ENCODE data around the gene SLAMF9.

SLAMF9 gene

DNA sequence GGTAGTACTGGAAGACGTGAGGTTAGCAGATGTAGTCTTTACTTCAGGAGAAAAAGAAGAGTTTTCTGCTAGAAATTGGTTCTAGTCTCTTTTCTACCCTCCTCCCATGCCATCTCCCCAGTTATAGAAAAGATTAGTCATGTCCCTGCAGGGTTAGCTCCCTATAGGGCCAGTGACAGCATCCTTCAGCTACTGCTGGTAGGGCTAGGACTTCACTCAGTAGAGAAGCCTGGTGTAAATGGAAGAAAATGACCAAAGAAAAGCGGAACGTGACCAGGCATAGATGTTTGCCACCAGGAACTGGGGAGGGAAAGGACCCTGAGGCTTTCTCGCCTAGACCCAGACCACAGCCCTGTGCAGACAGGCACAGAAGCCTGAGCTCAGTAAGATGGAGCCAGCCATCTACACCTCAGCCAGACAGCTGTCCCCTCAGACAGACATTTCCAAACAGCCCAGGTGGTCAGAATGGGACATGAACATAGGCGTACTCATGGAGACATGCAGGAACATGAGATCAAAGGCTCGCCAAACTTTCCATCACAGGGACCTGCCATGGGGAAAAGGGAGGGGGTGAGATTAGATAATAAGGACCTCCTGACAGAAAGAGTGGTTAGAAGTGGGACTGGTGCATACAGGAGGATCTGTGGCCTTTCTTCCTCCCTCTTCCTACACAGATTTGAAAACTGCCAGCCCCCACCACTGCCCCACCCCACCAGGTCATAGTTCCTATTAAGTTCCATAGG is 23.5 kb upstream of the SLAMF9 start:
- Histone ChIP-seq H3K4me3 (replicated peaks; ENCODE audit: low read depth, low read length) (no peak overlapping the region), H3K27me3 (replicated peaks; ENCODE audit: control insufficient read depth, insufficient read depth, low read length) (peaks cover 4% of the 10 kb centered on the region), H3K36me3 (ENCODE audit: control insufficient read depth, insufficient read depth, low read length) (no peaks in the 10 kb centered on the region)
- TF ChIP-seq, protein P1, sequence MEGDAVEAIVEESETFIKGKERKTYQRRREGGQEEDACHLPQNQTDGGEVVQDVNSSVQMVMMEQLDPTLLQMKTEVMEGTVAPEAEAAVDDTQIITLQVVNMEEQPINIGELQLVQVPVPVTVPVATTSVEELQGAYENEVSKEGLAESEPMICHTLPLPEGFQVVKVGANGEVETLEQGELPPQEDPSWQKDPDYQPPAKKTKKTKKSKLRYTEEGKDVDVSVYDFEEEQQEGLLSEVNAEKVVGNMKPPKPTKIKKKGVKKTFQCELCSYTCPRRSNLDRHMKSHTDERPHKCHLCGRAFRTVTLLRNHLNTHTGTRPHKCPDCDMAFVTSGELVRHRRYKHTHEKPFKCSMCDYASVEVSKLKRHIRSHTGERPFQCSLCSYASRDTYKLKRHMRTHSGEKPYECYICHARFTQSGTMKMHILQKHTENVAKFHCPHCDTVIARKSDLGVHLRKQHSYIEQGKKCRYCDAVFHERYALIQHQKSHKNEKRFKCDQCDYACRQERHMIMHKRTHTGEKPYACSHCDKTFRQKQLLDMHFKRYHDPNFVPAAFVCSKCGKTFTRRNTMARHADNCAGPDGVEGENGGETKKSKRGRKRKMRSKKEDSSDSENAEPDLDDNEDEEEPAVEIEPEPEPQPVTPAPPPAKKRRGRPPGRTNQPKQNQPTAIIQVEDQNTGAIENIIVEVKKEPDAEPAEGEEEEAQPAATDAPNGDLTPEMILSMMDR (IDR thresholded peaks at IDR 0.05; ENCODE audit: insufficient read depth, low read length, poor library complexity, severe bottlenecking), result no peak
- no peak for DNase-seq (ENCODE audit: extremely low read depth, insufficient read length)

DNA sequence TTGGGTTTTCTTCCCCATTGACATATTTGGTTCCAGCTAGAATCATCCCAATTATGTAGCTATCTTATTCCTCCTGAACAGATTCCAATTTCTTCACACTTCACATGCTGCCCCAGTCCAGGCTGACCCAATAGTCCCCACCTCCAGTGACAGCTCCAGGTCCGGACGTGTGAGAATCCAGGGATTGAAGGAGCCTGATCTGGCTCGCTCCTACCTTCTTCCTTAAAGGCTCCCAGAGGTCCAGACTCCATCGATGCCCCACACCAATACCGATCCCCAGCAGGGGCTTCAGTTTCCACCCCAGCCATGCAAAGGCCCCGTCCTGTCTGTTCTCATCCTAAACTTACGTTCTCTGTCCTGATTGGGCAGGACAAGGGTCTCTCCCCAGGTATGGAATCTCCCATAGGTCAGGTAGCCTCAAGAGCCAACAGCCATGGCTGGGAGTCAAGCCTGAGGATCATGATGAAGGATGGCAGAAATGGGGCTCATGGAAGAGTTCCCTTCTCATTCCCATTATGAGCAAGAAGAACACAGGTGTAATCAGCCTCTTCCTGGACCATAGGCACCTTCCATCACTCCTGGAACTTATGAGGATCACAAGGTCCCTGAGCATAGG is 20.4 kb upstream of the SLAMF9 start:
- no peaks in the 10 kb centered on the region for H3K36me3 ChIP-seq (ENCODE audit: control insufficient read depth, insufficient read depth, low read length)
- DNase-seq (ENCODE audit: extremely low read depth, insufficient read length), result no peak
- TF ChIP-seq, protein P1 (IDR thresholded peaks at IDR 0.05; ENCODE audit: insufficient read depth, low read length, poor library complexity, severe bottlenecking), result no peak
- no peak overlapping the region for H3K4me3 ChIP-seq (replicated peaks; ENCODE audit: low read depth, low read length)
- H3K27me3 ChIP-seq (replicated peaks; ENCODE audit: control insufficient read depth, insufficient read depth, low read length), result peaks cover 2% of the 10 kb centered on the region; the same call in 1 of the 2 replicates

DNA sequence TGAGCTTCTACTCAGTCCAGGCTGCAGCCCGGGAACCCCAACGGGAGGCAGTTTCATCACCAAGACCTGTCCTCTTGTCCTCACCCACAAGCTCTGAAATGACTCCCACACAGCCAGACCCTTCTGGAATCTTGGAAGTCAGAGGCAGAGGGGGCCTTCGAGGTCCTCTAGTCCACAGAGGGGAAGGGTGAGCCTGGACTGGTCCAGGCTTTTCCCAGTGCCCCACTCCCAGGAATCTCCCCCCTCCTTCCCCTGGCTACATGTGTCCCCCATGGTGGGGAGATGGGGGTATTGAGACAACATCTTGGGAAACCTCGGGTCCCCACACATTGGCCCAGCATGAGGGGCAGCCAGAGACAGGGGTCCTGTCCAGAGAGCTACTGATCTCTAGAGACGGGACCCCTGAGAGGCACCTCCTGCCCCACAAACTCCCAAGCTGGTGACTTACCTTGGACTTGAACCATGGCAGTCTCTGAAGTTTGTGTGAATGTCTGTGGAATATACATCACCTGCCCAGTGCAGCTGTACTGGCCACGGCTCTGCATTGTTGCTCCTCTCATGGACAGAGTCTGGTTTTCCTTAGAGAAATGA is 19.4 kb upstream of the SLAMF9 start:
- no peak overlapping the region for H3K4me3 ChIP-seq (replicated peaks; ENCODE audit: low read depth, low read length)
- TF ChIP-seq, protein P1 (IDR thresholded peaks at IDR 0.05; ENCODE audit: insufficient read depth, low read length, poor library complexity, severe bottlenecking), result no peak
- no peaks in the 10 kb centered on the region for H3K36me3 ChIP-seq (ENCODE audit: control insufficient read depth, insufficient read depth, low read length)
- no peak for DNase-seq (ENCODE audit: extremely low read depth, insufficient read length)
- H3K27me3 ChIP-seq (replicated peaks; ENCODE audit: control insufficient read depth, insufficient read depth, low read length), result peaks cover 2% of the 10 kb centered on the region; the same call in 1 of the 2 replicates

DNA sequence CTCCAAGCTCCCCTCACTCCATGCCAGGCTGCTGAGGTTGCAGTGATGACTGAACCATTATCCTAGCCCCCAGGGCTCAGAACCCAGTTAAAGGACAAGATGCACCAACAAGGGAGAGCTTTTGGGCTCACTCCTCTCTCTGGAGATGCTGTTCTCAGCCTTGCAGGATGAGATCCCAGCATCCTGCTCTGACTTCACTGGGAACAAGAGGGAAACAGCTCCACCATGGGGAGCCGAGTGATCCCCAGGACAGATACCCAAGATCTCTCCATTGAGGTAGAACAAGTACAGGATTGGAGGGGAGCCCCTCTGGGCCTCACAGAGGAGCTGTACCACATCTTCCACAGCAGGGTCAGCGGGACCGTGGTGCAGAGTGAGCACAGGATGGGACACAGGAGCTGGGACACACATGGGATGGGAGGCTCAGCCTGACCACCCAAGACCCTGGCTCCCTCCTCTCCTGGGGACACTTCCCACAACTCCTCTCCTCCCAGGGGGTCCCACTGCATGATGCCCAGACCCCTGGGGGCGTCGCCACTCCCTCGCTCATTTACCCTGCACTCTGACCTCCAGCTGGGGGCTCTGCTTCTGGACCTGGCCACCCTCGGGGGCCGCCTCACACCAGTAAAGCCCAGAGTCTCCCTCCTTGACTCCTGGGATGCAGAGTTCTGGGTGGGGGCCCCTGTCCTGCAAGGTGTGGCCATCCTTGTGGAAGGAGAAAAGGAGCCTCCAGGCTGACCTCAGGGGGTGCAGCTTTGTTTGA is 18.6 kb upstream of the SLAMF9 start:
- no peak for DNase-seq (ENCODE audit: extremely low read depth, insufficient read length)
- no peaks in the 10 kb centered on the region for H3K36me3 ChIP-seq (ENCODE audit: control insufficient read depth, insufficient read depth, low read length)
- TF ChIP-seq, protein P1 (IDR thresholded peaks at IDR 0.05; ENCODE audit: insufficient read depth, low read length, poor library complexity, severe bottlenecking), result no peak
- H3K4me3 ChIP-seq (replicated peaks; ENCODE audit: low read depth, low read length), result no peak overlapping the region
- peaks cover 2% of the 10 kb centered on the region; the same call in 1 of the 2 replicates for H3K27me3 ChIP-seq (replicated peaks; ENCODE audit: control insufficient read depth, insufficient read depth, low read length)

DNA sequence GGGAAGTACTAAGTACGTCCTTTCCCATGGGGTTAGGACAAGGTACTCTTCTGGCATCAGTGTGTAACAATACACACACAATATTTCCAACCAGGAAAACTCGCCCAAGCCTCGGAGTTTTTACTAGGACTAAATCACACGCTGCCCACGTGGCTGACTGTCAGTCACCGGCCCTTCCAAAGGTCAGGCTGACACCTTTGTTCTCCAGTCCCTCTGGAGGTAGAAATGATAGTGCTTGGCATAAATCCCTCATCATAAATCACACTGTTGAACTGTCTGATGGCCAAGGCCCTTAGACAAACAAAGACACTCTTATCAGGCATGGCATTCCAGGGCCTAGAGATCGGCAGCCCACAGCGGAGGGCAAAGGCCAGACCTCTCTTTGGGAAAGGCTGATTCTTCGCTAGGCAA is 16.9 kb upstream of the SLAMF9 start:
- no peak overlapping the region for H3K4me3 ChIP-seq (replicated peaks; ENCODE audit: low read depth, low read length)
- no peak for DNase-seq (ENCODE audit: extremely low read depth, insufficient read length)
- TF ChIP-seq, protein P1 (IDR thresholded peaks at IDR 0.05; ENCODE audit: insufficient read depth, low read length, poor library complexity, severe bottlenecking), result no peak
- peaks cover 2% of the 10 kb centered on the region; the same call in 1 of the 2 replicates for H3K27me3 ChIP-seq (replicated peaks; ENCODE audit: control insufficient read depth, insufficient read depth, low read length)
- H3K36me3 ChIP-seq (ENCODE audit: control insufficient read depth, insufficient read depth, low read length), result no peaks in the 10 kb centered on the region
